ENCODE measurements around the gene WDR83. TPM values are rescaled to one million over a fixed set of nuclear protein-coding genes. Genes with fewer than 3 reads are reported as not detected.

WDR83 gene
- total and polyA plus RNA-seq, 2 donors (not counting 3 experiments of a cell fraction or from before 2014, with no cell fraction given): 10.5 to 11.8 TPM

- Histone ChIP-seq H3K27ac (ENCODE audit: insufficient read depth, low read depth, low read length) (peak overlapping the region; percentile 57), H3K79me2 (ENCODE audit: control insufficient read depth, insufficient read depth, low read length) (peaks cover 50% of the 10 kb centered on the region), H3K9me1 (replicated peaks; ENCODE audit: control insufficient read depth, extremely low read depth, insufficient read depth, low read length) (no peaks in the 10 kb centered on the region), H3K4me3 (replicated peaks in 1 of 3; ENCODE audit: insufficient read depth in 1 of 3, low read depth in 1 of 3, low read length in 3 of 3) (peak overlapping the region; percentile 62 to 88 (median 62)), H3K9ac (replicated peaks; ENCODE audit: extremely low read depth, insufficient read depth, low read length) (peak overlapping the region; percentile 78), H3K27me3 (ENCODE audit: control insufficient read depth in 2 of 2, insufficient read depth in 2 of 2, low read length in 2 of 2) (no peaks in the 10 kb centered on the region), H3K36me3 (ENCODE audit: control insufficient read depth in 2 of 2, extremely low read depth in 1 of 2, insufficient read depth in 2 of 2, low read length in 2 of 2) (peaks cover 3 to 11% of the 10 kb centered on the region in 2 experiments), H3K9me3 (replicated peaks; ENCODE audit: control insufficient read depth, insufficient read depth, low read length) (no peaks in the 10 kb centered on the region), H4K20me1 (replicated peaks; ENCODE audit: control insufficient read depth, extremely low read depth, insufficient read depth, low read length) (no peaks in the 10 kb centered on the region), H3K4me2 (ENCODE audit: insufficient read depth, low read length) (peak overlapping the region; percentile 90), H3K4me1 (ENCODE audit: control insufficient read depth, extremely low read depth, insufficient read depth, low read length) (peaks cover 10% of the 10 kb centered on the region), H2AFZ (ENCODE audit: low read depth, low read length) (no peak overlapping the region)
- TF ChIP-seq MYC (IDR thresholded peaks at IDR 0.05; ENCODE audit: low read depth, low read length) (no peak), POLR2AphosphoS5 (IDR thresholded peaks at IDR 0.05; ENCODE audit: insufficient read depth, low read depth, low read length) (no peak), CTCF (IDR thresholded peaks at IDR 0.05; ENCODE audit: extremely low read depth in 1 of 2, insufficient read depth in 1 of 2, low read depth in 1 of 2, low read length in 2 of 2) (no peak), EZH2 (IDR thresholded peaks at IDR 0.05; ENCODE audit: borderline replicate concordance, low read depth, low read length, severe bottlenecking) (no peak), FOS (IDR thresholded peaks at IDR 0.05; ENCODE audit: borderline replicate concordance, insufficient read depth, low read length) (no peak), JUN (IDR thresholded peaks at IDR 0.05; ENCODE audit: borderline replicate concordance, insufficient read depth, insufficient read length, low read depth) (no peak), GATA2 (IDR thresholded peaks at IDR 0.05; ENCODE audit: insufficient read depth, insufficient read length, low read depth, low read length) (no peak), POLR2A (IDR thresholded peaks at IDR 0.05; ENCODE audit: low read depth, low read length) (no peak)
- TF ChIP-seq, protein P1, sequence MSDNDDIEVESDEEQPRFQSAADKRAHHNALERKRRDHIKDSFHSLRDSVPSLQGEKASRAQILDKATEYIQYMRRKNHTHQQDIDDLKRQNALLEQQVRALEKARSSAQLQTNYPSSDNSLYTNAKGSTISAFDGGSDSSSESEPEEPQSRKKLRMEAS (IDR thresholded peaks at IDR 0.05; ENCODE audit: insufficient read depth, insufficient read length): no peak
- FAIRE-seq (no peak), DNase-seq (ENCODE audit: low read depth, low spot score) (no peak)
- BruUV-seq (replicated peaks): TSS peak; percentile 61
- CTCF ChIA-PET: interaction anchor here (0.9 to 4.5 kb wide), 7 partner anchors 10 to 124 kb away, joined by 3 to 38 read pairs (median 6); no protein-coding TSS in a partner anchor
- intact Hi-C loops (cut with micrococcal nuclease) (loop anchor here (2.0 to 5.0 kb wide), 2 partner anchors 33 to 374 kb away; no protein-coding TSS in a partner anchor), dilution Hi-C loops (cut with MboI; ENCODE audit: extremely low pct_ligation_motif_present, low sequenced_read_pairs) (no loop called here)
- POLR2A ChIA-PET: interaction anchor here (0.6 to 3.2 kb wide), 4 partner anchors 11 to 1799 kb away, joined by 3 to 14 read pairs (median 4); partner anchors contain the start of genes GET3, JUNB and TRIR
Measured at GRCh38 chr19:12723381-12723640, 56.7 kb downstream of the WDR83 start.
